HG02610 (cell line): ENCODE results near the gene FUNDC1.

ENCODE experiments used
- ATAC-seq: cut with Tn5 transposase; IDR thresholded peaks from one replicate; pipeline ENCODE4 v1.9.1; 2021; ENCODE audit warnings: mild to moderate bottlenecking, moderate library complexity; ENCODE audit not compliant: unreplicated experiment

The FUNDC1 gene

DNA sequence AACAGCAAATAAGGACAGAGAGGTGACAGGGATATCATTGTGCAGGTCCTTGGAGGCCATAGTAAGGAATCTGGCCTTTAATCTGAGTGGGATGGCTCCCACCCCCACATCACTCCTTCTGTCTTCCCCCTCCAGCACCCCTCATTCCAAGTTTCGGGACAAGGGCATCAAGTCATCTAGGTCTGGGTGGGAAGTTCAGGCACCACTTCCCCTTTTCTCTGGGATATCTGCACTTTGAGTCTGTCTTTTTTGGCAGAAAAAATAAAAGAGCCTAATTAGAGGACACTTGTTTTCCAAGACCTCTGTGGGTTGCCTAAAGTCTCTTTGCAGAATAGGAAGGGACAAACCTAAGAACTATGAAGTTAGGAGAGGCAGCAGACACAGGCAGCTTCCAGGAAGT, 60.1 kb downstream of the FUNDC1 start:
- no peak for ATAC-seq

DNA sequence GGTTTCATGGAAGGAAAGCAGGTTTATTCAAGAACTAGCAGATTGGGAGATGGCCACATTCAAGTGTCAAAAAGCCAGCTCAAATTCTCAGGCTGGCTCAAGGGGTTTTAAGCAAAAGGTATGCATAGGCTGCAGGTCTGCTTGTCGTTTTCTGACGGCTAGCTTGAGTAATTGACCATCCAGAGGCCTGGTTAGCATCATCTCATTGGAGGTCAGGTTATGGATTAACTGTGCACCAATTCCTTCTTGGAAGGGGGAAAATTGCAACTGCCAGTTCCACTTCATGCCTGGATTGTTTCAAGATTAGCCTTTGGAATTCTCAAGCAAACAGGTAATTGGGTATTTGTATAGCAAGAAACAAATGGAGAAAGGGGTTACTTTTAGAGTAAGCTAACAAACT, 62.1 kb downstream of the FUNDC1 start:
- ATAC-seq: no peak

DNA sequence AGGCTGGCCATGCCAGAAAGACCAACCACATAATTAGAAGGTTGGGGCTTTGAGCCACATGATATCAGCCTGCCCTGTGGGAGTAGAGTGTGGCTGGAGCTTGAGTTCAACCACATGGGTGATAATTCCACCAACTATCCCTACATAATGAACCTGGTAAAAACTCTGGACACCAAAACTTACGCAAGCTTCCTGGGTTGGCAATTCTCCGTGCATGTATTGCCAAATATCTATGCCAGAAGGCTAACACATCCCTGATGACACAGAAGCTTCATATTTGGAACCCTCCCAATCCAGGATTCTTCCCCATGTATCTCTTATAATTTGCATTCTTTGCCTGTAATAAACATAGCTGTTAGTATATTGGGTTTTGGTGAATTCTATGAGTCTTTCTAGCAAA, 68.2 kb downstream of the FUNDC1 start:
- no peak for ATAC-seq
